Measurements from ENCODE around the gene INHBE.
"Not testable (repeated sequence)": the region's sequence is repeated elsewhere in the genome, so short reads cannot be mapped to it uniquely, and the experiment has no call there.

Gene INHBE

DNA sequence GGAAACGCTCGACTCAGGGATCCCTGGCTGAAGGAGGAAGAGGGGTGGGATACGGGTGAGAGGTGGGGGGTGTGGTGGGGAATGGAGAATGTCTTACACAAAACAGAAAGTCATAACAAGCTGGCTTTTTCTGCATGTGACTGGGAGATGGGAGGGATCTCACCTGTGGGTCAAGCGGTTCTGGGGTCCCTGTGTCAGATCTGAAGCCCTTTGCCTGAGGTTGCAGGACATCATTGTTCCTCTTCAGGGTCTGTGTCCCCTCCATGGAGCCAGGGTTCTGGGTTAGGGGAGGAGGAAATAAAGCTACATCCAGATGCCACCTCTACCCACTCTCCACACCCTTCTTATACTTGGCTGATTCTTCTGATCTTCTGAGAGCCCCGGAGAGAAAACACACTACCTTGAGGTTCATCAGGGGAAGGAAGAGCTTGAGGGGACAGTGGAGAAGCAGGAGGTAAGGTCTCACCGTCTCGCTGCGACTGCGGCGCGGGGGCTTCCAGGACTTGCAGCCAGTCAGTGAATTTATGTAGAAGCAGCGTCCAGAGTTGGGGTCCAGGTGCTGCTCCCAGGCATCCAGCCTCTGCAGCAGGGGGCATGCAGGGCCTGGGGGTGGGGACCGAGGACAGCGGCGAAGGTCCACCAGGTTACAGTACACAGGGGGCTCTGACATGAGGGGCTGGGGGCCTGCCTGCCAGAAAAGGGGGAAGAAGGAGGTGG, 22.0 kb downstream of the INHBE start:
- DNase-seq = no peak

DNA sequence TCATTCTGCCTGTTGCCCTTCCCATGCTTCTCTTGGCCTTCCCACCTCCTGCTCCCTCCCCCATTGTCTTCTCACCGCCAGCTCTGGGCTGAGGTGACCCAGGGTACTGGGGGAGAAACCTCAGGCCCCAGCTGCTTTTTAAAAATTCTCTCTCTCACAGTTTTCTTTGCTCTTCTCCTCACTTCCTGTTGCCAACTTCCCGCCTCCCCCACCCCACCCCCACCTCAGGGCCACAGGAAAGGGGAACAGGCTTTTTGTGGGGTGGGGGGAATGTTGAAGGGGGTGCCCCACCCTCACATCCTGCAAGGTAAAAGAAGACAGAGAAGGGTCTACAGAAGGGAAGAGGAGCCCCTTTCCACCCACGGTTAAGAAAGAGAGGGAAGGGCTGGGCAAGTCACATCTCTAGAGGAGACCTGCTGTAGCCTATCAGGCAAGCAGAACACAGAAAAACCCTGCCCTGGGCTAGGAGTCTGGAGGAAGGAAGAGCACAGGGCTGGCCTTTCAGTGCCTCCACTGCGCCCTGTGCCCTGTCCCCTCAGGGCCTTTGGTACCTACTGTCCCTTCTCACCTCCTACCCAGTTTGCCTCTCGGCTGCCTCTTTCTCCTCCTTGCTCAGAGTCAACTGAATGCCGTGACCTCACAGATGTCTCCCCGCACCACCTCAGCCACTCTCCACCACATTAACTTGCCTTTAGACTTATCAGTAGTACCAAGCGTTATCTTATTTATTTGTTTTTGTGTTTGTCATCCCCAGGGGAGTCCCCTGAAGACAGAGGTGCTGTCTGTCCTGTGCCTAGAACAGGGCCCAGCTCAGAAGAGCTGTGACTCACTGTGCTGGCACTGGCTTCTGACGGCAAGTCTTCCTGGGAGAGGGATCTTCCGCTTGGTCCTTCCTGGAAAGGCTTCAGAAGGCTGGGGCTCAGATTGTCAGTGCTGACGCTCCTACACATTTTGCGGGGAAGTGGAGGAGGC, 22.9 kb downstream of the INHBE start:
- peak; percentile 68 to 74 for DNase-seq

DNA sequence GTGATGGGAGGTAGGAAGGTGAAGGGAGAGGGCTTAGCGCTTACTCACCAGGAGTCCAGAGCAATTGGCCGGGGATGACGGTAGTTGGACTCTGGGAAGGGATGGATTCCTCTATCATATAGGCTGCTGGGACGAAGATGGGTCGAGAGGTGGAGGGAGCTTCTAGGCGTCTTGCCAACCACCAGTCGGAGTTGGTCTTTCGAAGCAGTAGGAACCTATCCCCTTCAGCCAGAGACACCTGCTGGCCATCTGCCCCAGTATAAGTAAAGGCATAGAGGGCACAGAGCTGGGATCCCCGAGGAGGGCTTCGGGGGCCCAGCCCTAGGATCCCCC, 23.9 kb downstream of the INHBE start:
- no peak for DNase-seq

DNA sequence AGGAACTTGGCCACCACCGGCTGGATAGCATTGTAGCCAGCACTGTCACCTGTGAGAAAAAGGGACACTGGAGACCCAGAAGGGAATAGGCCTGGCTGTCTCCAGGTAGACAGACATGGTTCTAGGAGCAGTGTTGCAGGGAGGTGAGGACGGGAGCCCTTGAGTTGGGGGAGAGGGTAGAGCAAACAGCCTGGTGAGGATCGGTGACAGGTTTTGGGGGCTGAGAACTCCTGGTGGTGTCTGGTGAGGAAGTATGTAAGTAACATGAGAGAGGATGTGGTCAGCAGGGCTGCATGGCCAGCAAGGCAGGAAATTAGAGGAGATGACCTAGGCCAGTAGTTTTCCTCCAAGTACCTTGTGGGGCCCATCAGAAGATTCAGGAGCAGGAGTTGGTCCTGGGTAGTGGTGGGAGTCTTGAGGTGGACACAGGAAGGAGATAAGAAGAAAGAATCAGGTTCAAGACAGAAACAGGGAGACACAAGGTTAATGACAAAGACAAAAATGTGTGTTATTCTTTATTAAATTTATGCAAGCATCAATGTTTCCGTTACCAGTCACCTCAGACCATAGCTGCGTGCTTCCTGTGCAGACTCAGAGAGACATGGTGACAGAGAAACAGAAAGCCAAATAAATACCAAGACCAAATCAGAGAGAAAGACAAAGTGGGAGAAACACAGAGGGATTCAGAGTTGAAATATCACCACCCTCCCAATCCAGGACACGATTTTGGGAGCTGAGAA, 24.4 kb downstream of the INHBE start, which contains the start of gene ARHGAP9:
Gene ARHGAP9, minus strand, starts transcription at position 491 of the 740 bp plus-strand sequence. Its CDS starts 460 bp downstream, at position 31.
- DNase-seq = peak; percentile 82 to 85

DNA sequence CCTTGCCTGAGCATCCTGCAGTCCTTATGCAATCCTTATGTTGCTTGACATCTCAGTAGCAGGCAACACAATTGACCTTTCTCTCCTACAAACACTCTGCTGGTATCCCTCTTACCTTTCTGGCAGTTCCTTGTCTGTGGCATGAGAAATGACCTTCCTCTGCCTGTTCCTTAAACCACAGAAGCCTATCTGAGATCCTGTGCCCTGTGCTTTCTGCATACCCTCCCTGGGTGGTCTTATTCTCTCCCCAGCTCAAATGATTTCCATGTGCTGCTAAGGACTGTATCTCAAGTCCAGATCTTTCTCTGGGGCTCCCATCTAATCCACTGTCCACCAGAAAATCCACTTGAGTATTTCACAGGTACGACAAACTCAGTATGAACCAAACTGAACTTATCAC, 26.6 kb downstream of the INHBE start:
- no peak for DNase-seq

DNA sequence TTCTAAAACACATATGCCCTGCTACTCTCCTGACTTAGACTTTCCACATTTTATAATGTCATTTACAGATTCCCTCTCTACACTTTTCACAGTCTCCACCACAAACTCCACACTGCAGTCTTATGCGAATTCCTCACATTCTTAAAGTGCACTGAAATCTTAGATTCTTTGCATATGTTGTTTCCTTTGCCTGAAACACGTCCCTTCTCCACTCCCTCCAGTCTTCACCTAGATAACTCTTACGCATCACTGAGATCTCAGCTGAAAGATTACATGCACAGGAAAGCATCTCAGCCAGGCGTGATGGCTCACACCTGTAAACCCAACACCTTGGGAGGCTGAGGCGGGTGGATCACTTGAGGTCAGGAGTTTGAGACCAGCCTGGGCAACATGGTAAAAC, 28.4 kb downstream of the INHBE start:
- DNase-seq = no peak

DNA sequence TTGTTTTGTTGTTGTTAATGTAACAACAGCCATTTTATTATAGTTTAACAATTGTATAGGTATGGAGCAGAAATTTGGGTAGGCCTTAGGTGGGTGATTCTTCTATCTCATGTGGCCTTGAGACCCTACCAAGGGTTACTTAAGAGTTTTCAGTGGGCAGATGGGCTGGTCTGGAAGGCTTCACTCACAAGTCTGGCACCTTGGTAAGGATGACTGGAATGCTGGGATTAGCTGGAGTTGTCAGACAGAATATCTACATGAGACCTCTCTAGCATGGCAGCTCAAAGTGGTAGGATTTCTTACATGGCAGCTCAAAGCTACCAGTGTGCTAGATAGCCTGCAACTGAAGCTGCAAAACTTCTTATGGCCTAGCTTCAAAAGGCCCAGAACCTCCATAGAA, 30.6 kb downstream of the INHBE start:
- no peak for DNase-seq

DNA sequence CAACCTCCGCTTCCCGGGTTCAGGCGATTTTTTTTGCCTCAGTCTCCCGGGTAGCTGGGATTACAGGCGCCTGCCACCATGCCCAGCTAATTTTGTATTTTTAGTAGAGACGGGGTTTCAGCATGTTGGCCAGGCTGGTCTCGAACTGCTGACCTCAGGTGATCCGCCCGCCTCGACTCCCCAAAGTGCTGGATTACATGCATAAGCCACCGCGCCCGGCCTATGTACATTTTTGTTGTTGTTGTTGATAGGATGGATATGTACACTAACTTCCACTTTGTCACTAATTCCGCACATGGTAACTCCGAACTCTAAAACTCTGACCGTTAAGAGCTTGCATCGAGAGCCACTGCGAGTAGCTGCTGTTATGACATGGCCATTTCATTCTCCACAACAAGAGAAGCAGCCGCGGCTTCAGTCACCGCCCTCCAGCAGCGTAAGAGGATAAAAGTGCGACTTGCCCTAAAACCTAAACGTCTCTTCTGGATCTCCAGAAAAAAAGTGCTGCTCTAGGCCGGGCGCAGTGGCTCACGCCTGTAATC, 32.0 kb downstream of the INHBE start:
- DNase-seq = no peak

DNA sequence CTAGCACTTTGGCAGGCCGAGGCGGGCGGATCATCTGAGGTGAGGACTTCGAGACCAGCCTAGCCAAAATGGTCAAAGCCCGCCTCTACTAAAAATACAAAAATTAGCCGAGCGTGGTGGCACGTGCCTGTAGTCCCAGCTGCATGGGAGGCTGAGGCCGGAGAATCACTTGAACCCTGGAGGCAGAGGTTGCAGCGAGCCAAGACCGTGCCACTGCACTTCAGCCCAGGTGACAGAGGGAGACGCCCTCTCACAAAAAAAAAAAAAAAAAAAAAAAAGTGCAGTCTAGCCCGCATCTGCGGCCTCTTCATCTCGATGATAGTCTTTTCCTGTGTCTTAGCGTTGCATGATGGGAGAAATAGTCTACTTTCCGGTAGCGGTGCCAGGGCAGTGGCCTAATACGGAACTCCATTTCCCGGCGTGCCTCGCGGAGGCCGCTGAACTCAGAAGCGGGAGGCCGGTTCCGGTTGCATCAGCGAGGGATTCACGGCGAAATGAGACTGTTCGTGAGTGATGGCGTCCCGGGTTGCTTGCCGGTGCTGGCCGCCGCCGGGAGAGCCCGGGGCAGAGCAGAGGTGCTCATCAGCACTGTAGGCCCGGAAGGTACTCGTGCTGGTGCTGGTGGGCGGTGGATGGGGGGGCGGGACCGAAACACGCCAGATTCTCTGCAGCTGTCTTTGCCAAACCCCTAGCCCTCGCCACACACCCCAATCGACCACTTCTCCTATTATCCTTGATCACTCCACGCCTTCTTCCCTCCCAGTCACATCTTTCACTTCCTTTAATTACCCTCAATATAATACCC, 32.7 kb downstream of the INHBE start, which contains the start of gene MARS1:
Gene MARS1, plus strand, starts transcription at position 472 of the 805 bp plus-strand sequence. Its CDS starts 23 bp downstream, at position 495.
- DNase-seq = peak; percentile 94 to 95

DNA sequence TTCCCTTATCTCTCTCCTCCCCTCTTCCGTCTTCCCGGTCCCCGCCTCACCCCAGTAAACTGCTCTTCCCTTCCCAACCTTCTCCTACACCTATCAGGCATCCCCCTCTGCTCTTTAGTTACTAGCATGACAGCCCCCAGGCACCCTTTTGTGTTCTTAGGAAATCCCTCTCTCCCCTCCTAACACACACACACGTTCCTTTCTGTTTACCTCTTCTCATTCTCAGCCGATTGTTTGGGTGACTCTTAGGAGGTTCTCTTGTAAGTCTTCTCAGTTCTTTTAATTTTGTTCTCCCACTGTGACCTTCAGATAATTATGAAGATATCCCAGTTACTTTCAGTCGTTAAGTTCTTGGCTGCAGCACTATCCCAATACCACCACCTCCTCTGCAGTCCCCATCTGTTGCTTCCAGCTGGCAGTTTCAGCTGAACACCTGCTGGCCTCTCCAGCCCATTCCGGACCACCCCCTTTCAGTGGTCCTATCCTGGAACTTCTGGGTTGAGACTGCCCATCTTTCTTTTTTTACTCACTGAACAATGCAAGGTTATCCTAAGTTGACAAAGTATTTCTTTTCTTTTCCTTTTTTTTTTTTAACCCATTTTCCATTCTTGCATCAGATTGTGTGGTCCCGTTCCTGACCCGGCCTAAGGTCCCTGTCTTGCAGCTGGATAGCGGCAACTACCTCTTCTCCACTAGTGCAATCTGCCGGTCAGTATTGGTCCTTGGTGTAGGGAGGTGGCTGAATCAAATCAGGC, 33.5 kb downstream of the INHBE start:
- no peak for DNase-seq

DNA sequence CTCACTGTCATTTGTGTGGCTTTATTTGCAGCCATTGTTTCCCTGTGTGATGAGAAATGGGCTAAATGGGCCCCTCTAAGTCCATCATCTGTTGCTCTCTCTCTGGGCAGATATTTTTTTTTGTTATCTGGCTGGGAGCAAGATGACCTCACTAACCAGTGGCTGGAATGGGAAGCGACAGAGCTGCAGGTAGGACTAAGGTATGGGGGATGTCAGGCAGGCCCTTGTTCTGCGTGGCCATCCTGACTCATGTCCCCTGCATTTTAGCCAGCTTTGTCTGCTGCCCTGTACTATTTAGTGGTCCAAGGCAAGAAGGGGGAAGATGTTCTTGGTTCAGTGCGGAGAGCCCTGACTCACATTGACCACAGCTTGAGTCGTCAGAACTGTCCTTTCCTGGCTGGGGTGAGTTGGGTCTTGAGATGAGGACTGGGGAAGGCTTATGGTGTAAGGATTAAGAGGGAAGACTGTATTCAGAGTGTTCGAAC, 34.1 kb downstream of the INHBE start:
- DNase-seq = no peak

DNA sequence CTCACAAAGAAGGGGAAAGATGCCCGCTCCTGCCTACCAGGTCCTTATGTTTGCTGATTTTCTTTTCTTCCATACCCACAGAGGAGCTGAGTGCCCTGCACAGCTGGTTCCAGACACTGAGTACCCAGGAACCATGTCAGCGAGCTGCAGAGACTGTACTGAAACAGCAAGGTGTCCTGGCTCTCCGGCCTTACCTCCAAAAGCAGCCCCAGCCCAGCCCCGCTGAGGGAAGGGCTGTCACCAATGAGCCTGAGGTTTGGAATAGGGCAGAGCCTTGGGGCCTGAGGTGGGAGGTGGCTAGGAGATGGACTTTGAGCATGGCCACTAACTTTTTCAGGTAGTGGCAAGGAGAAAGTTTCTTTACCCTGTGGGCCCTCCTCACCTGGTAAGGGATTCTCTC, 35.0 kb downstream of the INHBE start:
- no peak for DNase-seq

DNA sequence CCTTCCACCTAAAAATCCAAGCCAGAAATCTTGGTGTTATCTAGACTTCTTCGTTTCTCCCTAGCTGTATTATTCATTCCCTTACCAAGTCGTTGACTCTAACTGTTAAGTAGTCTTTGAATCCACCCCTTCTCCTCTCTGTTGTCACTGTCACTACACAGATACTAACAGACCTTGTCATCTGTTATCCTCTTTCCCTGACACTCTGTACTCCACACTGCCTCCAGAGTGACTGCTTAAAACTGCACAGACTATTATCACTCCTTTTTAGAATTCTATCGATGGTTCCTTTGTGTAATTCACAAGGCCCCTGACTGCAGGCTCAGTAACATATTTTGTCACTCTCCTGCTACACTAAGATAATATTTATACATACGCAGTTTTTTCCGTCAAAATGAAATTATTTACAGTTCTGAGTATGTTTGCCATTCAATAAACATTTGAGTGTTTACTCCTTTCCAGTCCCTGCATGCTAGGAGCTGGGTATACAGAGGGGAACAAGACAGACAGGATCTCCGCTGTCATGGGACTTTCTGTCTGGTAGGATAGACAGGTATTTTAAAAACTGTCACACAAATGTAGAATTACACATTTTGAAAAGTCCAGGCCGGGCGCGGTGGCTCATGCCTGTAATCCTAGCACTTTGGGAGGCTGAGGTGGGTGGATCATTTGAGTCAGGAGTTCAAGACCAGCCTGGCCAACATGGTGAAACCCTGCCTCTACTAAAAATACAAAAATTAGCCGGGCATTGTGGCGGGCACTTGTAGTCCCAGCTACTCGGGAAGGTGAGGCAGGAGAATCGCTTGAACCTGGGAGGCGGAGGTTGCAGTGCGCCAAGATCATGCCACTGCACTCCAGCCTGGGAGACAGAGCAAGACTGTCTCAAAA, 36.5 kb downstream of the INHBE start:
- no peak for DNase-seq

DNA sequence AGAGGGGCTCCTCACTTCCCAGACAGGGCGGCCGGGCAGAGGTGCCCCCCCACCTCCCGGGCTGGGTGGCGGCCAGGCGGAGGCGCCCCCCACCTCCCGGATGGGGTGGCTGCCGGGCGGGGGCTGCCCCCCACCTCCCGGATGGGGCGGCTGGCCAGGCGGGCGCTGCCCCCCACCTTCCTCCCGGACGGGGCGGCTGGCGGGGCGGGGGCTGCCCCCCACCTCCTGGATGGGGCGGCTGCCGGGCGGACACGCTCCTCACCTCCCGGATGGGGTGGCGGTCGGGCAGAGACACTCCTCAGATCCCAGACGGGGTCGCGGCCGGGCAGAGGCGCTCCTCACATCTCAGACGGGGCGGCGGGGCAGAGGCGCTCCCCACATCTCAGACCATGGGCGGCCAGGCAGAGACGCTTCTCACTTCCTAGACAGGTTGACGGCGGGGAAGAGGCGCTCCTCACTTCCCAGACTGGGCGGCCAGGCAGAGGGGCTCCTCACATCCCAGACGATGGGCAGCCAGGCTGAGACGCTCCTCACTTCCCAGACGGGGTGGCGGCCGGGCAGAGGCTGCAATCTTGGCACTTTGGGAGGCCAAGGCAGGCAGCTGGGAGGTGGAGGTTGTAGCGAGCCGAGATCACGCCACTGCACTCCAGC, 40.1 kb downstream of the INHBE start:
- DNase-seq = not testable (repeated sequence)

DNA sequence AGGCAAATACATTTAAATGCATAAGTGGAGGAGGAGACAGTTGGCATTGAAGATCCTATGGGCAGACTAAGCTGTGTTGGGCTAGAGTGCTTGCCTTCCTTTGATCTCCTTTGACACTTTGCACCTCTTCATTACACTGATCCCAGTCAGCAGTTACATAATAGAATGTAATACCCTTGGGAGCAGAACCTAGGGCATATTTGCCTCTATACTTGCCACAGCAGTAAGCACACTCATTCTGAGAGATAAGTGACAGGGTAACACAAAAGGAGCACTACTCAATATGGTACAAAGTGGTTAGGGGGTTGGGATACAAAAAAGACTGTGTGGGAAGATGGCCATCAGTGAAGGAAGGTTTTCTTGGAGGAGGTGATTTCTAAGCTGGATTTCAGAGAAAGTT, 41.7 kb downstream of the INHBE start:
- no peak for DNase-seq

DNA sequence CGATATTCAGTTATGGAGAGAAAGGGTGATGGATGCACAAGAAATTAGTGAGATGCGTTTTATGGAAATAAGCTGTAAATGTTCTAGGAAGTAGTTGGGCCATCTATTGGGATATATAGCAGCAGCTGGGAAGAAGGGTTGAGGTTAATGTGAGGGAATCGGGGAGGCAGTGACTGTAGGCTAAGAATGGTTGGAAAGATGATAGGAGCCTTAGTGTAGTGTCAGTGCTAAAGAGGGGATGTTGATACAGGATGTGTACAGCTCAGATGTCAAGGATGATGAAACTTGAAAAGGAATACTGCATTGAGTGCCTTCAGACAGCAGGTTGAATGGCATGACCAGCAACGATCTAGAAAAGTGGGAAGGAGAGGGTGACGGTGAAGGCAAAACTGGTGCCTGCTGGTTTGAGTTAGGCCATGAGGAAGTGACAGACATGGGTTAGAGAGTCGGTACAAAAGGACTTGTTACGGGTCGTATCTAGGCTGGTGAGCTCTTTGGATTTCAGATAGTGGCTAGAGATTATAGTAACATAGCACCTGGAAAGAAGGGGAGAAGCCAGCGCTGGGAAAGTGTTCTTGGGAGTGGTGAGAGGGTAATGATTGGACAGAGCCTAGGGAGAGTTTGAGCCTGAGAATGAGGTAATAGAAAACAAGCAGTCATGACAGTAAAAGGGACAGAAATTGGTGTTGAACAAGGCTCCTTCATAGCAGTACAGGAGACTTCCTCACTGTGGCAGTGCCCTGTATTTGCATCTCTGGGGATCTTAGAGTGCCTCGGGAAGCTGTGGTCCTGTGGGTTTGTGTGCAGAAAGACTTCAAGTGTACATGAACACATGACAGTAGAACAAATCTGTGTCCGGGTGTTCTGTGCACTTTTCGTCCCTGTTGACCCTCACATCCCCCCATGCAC, 42.4 kb downstream of the INHBE start:
- DNase-seq = no peak

DNA sequence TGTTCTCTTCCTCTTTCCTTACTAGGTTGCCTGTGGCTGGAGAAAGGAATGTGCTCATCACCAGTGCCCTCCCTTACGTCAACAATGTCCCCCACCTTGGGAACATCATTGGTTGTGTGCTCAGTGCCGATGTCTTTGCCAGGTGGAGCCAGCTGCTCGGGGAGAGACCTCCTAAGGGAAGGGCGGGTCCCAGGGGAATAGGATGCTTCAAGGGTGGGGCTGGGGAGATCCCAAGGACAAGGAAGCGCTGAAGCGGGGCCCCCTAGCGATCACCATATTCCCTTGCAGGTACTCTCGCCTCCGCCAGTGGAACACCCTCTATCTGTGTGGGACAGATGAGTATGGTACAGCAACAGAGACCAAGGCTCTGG, 43.0 kb downstream of the INHBE start:
- DNase-seq = no peak

DNA sequence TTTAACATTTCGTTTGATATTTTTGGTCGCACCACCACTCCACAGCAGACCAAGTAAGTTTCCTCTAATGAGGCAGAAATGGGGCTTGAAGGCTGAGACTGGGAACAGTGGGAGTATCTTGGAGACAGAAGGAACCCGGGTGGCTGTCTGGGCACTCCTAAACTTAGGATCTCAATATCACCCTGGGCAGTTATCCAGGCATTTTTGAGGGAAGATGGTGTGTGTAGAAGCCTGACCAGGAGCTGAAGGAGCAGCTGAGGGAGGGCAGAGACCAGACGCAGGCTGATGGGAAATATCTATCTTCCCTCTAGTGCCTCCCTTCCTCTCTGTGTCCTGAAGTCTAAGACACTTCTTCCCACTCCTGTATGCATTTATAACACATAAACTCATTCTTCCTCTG, 43.5 kb downstream of the INHBE start:
- DNase-seq = no peak
